HG02678 (cell line): Measurements from ENCODE around the gene PRRG1.
"Not testable (repeated sequence)": the region's sequence is repeated elsewhere in the genome, so short reads cannot be mapped to it uniquely, and the experiment has no call there.

Experiments
- ATAC-seq: cut with Tn5 transposase; IDR thresholded peaks from one replicate; pipeline ENCODE4 v1.9.1; 2021; ENCODE audit warnings: mild to moderate bottlenecking, moderate library complexity; ENCODE audit not compliant: unreplicated experiment

Gene PRRG1

GRCh38 chrX:37349221-37350033, at the start of gene PRRG1:
Gene PRRG1 (plus strand): TSS chrX:37349364. CDS start chrX:37406250, 56,886 bp downstream.
- no peak for ATAC-seq

DNA sequence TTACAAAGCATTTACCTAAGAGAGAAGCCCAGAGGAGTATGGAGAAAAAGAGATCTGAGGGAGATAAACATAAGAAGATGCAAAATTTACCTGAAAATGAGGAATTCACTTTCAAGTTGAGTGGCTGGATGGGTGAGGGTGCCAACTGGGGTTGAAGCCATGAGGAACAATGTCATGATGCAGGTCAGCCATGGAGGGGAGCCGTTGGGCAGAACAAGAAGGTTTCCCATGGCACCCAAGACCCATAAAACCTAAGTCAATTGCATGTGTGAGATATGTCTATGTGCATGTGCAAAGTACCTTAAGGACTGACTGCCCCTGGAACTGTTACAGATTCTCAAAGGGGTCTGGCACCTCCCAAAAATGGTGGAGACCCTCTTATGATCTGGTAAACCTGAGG, 46.6 kb upstream of the PRRG1 start:
- ATAC-seq = no peak

GRCh38 chrX:37305238-37305637, 43.9 kb upstream of the PRRG1 start:
- ATAC-seq = not testable (repeated sequence)

DNA sequence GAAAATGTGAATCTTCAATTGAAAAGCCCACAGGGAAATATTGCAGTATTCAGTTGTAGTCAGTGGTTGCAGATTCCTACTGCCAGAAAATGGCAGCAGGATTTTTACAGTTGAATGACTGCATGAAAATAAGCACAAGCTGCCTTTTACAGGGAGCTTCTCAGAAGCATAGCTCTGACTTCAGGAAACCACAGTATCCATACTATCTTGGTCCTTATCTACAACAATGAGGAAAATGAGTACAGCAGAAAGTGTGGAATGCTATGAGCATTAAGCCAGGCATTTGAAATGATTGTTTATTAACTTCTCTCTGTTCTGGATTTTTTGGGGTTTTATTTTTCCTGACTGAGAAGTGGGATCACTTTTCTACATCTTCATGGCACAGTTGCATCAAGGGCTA, 34.6 kb upstream of the PRRG1 start:
- no peak for ATAC-seq

DNA sequence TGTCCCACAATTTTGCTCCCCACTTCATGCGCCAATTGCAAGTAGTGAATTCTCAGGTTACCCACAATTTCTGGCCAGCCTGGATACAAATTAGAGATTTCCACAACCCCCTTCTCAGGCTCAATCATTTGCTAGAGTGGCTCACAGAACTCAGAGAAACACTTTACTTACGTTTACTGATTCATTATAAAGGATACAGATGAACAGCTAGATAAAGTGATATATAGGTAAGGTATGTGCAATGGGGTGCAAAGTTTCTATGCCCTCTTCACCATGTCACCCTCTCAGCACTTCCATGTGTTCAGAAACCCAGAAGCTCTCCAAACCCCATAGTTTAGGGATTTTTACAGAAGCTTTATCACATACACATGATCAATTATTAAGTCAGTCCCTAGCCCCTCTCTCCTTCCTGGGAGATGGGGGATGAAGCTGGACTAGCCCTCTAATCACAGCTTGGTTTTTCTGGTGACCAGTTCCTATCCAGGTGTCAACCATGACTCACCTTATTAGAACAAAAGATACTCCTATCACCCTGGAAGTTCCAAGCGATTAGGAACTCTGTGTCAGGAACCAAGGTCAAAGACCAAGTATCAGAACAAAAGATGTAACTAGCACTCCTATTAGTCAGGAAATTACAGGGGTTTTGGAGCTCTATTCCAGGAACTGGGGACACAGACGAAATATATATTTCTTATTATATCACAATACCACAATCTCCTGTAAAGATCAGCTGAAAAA, 33.5 kb upstream of the PRRG1 start:
- no peak for ATAC-seq

- ATAC-seq = no peak
Measured at GRCh38 chrX:37320541-37321203, 28.5 kb upstream of the PRRG1 start.

GRCh38 chrX:37330642-37331041, 18.5 kb upstream of the PRRG1 start:
- ATAC-seq = no peak

DNA sequence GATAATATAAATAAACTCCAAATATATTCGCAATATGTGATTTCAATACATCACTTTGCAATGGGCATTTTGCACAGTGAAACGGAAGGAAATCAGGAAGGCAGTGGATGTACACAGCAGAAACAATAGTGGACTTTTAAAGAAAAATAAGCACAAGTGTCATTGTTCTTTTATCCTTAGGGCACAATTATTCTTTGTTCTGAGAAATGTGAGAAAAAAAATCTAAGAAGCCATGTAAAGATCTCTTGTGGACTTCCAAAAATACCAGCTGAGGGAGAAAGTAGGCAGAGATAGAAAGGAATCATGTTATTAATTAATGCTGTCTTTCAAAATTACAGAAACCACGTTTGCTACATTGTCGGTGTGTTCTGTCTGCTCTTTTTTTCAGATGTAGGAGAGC, 17.6 kb upstream of the PRRG1 start:
- no peak for ATAC-seq

DNA sequence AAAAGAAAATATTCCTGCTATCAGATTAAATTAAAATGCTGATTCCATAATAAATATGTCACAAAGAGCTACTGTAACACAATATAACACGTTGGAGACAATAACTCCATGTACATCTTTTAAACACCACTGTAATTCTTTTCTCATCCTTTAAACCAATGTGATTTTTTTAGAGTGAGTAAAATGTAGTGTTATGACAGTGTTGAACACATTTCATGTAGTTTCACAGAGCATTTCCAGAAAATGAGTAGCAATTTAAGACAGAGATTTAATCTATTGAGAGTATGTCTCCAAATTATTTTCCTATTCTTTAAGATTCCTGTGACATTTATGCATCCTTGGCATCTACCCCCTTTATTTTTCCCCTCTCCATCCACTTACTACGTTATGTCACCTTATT, 17.1 kb upstream of the PRRG1 start:
- no peak for ATAC-seq

- no peak for ATAC-seq
Measured at GRCh38 chrX:37332987-37333658, 16.0 kb upstream of the PRRG1 start.

DNA sequence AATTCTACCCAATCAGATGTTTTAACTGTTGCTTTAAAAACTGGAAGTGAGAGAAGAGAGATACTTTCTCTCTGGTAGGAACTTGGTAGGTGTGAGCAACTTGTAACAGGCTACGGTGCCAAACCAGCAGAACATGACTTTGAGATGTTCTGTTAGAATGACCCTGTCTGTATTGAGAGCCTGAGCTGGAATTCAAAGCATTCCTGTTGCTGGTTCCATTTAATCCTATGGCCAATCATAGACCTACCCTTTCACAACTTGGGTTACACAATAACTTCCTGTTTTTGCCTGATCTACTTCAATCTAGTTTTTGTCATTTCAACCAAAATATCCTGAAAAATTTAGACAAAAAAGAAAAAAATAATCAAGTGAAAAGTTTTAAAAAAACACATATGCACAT, 1.7 kb upstream of the PRRG1 start:
- no peak for ATAC-seq

DNA sequence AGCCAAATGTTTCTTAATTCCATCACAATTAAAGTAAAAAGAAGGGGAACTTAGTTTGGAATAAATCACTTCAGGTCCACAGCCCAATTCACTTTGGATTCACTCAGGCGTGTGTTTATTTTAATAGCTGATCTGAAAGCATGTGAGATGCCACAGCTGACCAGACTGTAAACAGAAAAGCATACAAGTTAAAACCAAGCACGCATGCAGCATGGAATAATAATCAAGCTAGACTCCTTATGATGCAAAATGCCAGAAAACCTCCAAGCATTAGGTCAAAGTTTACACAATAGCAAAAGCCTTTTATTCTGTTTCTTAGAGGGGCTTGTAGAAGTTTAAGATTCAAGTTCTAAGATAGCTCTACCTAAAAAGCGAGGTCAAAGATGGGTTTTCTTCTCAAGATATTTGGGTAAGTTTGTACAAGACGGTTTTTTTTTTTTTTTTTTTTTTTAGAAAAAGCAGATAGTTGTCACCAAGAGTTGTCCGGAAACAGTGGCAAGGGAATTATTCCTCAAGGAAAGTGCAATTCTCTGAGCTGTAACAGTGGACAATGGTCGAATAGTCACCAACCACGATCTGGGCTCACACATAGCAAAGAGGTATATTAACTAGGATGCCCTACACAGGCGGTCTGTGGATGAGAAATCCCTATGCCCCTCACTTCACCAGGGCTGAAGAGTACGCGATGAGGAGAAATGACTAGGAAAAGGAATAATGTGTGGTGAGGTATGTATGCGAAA, 763 bp upstream of the PRRG1 start:
- no peak for ATAC-seq

DNA sequence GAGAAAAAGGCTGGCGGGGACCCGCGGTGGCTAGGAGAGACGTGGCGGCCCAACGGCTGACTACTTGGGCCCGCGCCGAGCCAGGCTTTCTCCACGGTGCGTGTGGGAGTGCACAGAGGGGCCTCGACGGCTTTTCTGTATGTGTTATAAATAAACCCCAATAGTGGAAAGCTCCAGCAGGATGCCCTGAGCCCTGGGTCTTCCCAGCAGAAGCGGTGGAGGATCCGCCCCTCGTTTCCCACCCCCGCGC, 268 bp upstream of the PRRG1 start:
- no peak for ATAC-seq

DNA sequence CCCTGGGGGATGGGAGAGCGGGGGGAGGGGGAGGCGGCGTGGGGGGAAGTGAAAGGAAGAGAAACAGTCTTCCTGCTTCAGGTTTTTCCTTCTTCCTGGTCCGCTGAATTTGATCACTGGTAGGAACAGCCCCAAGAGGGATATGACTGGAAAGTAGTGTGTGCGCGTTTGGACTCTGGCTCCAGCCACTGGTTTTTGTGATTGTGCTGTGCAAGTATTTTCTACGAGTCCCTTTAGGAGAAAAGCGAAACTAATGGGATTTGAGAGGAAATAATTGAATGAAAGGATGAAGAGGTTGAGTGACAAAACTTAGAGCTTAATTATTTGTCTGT, 836 bp downstream of the PRRG1 start:
- no peak for ATAC-seq

DNA sequence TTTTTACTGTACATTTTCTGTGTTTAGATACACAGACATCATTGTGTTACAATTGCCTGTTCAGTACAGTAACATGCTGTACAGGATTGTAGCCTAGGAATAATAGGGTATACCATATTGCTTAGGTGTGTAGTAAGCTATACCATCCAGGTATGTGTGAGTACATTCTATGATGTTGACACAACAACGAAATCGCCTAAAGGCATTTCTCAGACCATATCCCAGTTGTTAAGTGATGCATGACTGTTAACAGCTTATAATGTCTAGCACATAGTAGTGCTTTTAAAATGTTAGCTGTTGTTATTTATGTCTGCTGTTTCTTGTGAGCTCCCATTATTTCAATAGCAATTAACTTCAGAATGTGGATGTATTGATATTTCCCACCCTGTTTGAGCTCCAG, 4.5 kb downstream of the PRRG1 start:
- ATAC-seq = no peak

DNA sequence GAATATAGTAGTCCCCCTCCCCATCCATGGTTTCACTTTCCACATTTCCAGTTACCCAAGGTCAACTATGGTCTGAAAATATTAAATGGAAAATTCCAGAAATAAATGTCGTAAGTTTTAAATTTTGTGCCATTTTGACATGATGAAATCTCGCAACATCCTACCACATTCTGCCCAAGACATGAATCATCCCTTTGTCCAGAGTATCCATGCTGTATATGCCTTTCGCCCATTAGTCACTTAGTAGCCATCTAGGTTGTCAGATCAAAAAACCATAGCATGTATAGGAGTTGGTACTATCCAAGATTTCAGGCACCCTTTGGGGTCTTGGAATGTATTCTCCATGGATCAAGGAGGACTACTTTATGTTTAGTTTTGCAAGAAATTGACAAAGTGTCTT, 8.3 kb downstream of the PRRG1 start:
- ATAC-seq = no peak

GRCh38 chrX:37361596-37361995, 12.4 kb downstream of the PRRG1 start:
- ATAC-seq = no peak

DNA sequence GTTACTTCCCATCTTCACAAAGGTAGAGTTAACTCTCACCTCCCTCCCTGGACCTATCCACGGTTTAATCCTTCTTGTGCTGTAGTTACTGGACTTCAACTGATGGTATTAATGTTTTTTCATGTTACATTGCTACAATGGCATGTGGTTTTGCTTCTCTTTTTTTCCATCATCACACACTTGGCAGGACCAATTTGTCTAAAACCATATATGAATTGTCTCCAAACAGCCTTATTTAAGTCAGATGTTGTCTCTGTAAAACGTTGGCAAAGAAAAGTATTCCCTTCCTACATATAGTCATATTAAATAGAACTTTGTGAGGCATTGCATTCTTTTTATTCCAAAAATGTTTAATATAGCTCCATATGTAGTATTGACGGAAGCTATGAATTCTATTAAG, 15.5 kb downstream of the PRRG1 start:
- no peak for ATAC-seq

DNA sequence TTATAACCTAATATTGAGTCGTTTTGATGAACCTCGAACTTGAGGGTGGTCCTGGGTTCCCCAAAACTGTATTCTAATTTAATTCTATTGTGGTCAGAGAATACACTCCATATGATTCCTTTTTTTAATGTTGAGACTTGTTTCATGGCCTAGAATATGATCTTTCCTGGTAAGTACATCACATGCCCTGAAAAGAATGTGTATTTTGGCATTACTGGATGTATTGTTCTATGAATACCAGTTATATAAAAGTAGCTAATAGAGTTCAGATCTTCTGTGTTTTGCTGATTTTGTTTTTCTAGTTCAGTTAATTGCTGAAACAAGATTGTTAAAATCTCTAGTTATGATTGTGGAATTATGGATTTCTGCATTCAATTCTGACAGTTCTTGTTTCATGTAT, 18.8 kb downstream of the PRRG1 start:
- ATAC-seq = no peak

DNA sequence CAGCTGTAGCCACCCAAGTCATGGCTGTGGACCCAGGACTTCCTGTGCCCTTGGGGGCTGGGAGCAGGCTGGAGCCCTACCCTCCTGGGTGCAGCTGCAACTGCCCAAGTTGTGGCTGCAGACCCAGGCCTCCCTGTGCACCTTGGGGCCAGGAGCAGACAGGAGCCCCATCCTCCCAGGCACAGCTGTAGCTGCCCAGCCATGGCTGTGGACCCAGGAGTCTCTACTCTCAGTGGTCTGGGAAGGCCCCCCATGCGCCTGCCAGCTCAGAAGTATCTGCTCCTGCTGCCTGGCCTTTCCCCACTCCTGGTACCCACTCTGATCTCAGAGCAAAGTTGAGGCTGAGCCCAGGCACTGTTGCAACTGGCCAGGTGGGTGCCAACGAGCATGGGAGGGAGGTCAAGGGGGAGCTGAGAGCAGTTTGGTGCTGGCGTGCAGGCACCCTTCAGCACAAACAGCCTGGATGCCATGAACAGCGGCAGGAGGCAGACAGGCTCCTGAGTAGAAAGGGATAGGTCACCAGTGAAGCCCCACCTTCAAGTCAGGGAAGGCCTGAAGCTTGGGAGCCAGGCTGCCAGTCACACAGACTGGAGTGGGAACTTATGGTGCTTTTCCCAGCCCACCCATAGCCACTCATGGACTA, 21.5 kb downstream of the PRRG1 start:
- no peak for ATAC-seq

DNA sequence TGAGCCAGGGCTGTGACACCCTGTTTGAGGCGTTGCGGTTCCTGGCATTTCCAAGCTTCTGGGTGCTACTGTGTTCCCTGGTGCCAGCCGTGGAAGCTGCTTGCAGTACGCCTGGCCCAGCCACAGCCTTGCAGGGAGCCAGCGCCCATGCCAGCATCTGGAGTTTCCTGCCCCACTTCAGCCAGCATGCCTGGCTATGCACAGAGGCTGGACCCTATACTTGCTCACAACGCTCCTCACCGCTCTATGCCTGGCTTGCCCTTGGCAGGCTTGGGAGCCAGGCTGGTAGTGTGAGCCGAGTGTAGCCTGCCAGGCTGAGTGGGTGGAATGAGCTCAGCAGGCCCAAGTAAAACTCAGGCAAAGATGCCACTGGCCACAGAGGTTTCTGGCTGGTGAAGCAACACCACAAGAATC, 22.4 kb downstream of the PRRG1 start:
- no peak for ATAC-seq
